Sigmoid colon (tissue), 4 donors: ENCODE data around the gene OCIAD1.

ENCODE experiments used
- EP300 ChIP-seq, 4 donors: sonication (generic); formaldehyde crosslinking; IDR thresholded peaks; one replicate each; pipeline ENCODE4 v1.6.1; 2017; ENCODE audit warnings: antibody characterized with exemption in 4 of 4
- POLR2A ChIP-seq, 2 donors: fragments of 450-650 bp; IDR thresholded peaks; one replicate each; pipeline ENCODE4 v1.6.1; 2016; ENCODE audit warnings: antibody characterized with exemption in 2 of 2, mild to moderate bottlenecking in 2 of 2, moderate library complexity in 2 of 2
- TF ChIP-seq, protein P1 (sequence below), 4 experiments: fragments of 450-650 bp in 3 of 4; fragments of 200-600 bp in 1 of 4; IDR thresholded peaks; one replicate each; pipeline ENCODE4 v1.5.1; 2016 to 2019; ENCODE audit warnings: antibody characterized with exemption in 4 of 4, mild to moderate bottlenecking in 3 of 4, moderate library complexity in 2 of 4

DNA sequence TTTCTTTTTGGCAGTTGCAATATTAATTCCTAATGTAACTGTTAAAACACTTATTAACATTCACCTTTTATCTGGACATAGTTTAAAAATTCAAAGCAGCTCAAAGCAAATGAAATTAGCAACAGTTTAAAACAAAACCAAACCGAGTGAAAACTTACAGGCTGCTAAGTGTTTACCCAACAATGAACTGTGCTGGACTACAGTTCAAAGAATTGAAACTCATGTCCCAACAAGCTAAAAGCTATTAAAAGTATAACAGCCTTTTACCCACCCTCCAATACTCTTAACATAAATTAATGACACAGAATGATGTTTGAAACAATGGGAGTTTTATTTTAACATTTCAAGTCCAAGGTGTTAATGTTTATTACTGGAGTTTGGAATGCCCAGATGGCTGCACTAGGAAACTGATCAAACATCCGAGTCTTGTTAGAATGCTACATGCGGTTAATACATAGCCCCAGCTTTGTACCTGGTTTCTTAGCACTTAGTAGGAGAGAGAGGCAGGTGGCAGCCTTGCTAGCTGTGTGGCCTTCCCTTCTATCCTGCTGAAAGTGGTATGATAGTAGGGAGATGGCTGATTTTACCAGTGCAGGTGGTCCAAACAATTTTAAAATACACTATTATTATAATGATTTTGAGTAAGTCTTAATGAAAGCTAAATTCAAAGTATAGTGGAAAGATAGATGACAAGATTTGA, 29.7 kb upstream of the OCIAD1 start:
- TF ChIP-seq, protein P1, sequence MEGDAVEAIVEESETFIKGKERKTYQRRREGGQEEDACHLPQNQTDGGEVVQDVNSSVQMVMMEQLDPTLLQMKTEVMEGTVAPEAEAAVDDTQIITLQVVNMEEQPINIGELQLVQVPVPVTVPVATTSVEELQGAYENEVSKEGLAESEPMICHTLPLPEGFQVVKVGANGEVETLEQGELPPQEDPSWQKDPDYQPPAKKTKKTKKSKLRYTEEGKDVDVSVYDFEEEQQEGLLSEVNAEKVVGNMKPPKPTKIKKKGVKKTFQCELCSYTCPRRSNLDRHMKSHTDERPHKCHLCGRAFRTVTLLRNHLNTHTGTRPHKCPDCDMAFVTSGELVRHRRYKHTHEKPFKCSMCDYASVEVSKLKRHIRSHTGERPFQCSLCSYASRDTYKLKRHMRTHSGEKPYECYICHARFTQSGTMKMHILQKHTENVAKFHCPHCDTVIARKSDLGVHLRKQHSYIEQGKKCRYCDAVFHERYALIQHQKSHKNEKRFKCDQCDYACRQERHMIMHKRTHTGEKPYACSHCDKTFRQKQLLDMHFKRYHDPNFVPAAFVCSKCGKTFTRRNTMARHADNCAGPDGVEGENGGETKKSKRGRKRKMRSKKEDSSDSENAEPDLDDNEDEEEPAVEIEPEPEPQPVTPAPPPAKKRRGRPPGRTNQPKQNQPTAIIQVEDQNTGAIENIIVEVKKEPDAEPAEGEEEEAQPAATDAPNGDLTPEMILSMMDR (IDR thresholded peaks at IDR 0.05) = no peak
- TF ChIP-seq POLR2A (IDR thresholded peaks at IDR 0.05) (no peak), EP300 (IDR thresholded peaks at IDR 0.05) (no peak)
